Stimulated activated CD4-positive, alpha-beta T cell treated with anti-CD3 and anti-CD28 coated beads, Interleukin-15, amount 100 ng/mL, for 1 hour (primary cell): ENCODE results near the gene DOCK11.

ENCODE experiments used
- DNase-seq, 2 donors: peaks; one replicate each; pipeline ENCODE4 v3.0.0-alpha.2; 2020; ENCODE audit warnings: low read depth in 1 of 2, low spot score in 1 of 2

The DOCK11 gene

DNA sequence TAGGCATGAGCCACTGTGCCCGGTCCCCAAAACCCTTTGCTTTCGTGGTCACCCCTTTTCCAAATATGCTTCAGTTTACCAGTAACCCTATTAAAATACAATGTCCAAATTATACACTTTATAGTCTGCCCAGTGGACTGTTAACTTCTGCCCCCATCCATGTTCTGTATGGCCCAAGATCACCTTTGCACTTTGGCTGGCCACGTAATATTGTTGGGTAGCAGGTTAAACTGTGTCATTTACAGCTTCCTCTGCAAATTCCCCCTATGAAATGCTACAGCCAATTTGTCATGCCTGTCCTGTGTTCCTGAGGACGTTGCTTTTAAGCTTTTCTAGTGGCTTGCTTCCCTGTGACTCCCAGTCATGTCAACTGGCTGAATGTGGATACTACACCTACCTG is 130.7 kb downstream of the DOCK11 start:
- DNase-seq, result no peak

GRCh38 chrX:118627084-118627758 is 131.6 kb downstream of the DOCK11 start:
- no peak for DNase-seq

DNA sequence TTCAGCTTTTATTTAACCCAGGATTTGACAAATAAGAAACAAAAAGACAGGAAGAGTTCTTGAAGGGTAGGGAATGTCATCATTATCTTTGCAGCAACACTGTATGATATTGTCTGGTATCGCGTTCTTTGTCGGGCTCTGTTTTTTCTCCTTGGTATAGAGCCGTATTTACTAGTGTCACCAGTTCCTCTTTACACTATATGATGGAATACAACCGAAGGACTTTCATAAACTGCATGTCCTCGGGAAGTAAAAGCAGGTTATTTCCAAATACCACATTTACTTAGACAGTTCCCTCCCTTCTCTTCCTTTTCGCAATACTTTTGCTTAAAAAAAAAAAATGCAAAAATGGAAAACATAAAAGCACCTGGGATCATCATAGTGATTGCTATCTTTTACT is 135.2 kb downstream of the DOCK11 start:
- no peak for DNase-seq

DNA sequence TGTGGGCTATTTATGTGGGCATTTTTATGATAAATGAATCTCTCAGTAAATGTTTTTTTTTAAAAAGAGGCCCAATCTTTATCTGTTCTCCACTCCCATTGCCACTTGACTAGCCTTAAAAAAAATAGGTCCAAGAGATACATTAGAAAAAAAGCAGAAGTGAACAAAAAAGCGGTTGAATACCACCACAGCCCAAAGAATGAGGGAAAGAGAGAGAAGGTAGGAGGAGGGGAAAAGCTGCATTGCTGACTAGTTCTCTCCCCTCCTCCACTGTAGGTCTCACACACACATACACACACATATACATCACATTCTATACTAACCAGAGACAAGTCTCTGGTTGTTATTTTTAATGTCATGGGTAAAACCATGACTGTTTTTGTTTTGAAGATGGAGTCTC is 136.0 kb downstream of the DOCK11 start:
- DNase-seq, result no peak

- no peak for DNase-seq
Measured at GRCh38 chrX:118632862-118633261, 137.2 kb downstream of the DOCK11 start.

GRCh38 chrX:118633530-118633929 is 137.9 kb downstream of the DOCK11 start:
- DNase-seq, result no peak

DNA sequence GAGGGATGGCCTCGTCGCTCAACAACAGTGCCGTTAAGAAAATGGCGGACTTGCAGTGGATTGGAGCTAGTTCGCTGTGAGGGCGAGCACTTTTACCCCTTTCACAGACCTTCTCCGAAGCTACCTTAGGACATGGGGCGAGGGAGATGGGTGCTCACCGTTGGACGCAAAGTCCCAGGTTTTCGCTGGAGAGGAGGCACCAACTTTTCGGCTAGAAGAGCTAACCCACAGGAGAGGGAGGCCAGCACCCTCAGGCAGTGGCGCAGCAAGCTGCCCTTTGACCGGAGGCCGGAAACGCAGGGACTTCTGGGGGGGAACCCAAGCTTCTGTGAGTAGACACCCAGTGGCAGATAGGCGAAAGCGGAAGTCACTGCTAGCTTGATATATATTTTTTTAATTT is 138.7 kb downstream of the DOCK11 start:
- DNase-seq, result no peak

GRCh38 chrX:118637997-118638396 is 142.4 kb downstream of the DOCK11 start:
- no peak for DNase-seq

DNA sequence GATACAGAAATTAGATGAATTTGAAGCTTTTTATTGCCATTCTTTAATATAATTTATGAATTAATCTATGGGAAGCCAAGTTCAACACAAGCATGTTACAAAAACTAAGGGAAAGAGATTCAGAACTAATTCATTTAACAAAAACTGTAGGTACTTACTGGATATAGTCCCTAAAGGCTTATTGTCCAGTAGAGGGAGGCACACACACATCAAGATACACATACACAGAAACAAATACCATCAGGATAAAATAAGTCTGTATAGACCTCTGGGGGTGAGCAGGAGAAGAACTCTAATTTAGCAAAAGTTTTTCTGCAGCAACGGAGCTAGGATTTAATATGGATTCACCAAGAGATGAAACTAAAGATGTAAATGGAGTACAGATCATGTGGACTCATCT is 148.8 kb downstream of the DOCK11 start:
- DNase-seq, result no peak

DNA sequence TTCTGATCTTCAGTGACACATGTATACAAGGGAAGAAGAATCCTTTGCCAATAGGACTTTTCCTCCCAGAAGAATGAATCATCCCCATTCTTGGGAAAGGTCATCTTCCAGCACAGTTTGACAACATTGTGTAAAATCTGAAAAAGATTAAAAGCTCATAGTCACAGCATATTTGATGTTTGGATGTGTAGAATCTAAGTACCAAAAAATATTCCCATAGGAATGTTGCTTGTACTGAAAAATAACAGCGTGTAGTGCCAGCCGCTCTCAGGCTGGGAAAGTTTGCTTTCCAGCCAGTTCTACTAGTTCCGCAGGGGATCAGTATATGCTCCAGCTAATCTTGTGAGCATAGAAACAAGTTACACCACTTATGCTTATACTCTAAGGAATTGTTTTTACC is 157.1 kb downstream of the DOCK11 start:
- no peak for DNase-seq

GRCh38 chrX:118654331-118654730 is 158.7 kb downstream of the DOCK11 start:
- no peak for DNase-seq

- DNase-seq, result no peak
Measured at GRCh38 chrX:118655561-118656246, 160.1 kb downstream of the DOCK11 start.

GRCh38 chrX:118657413-118657812 is 161.8 kb downstream of the DOCK11 start:
- no peak for DNase-seq

GRCh38 chrX:118660085-118660484 is 164.5 kb downstream of the DOCK11 start:
- no peak for DNase-seq

GRCh38 chrX:118665204-118665603 is 169.6 kb downstream of the DOCK11 start:
- no peak for DNase-seq

DNA sequence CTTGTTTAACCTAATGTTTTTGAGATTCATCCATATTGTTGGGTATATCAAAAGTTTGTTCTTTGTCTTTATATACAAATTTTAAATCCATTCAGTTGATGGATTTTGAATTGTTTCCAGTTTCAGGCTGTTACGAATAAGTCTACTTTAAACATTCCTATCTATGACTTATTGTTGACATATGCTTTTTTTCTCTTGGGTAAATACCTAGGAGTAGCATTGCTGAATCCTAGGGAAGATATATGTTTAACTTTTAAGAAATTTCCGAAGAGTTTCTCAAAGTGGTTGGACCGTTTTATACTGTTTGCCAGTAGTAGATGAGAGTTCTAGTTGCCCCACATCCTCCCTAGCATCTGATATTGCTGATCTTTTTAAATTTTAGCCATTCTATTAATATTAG is 170.9 kb downstream of the DOCK11 start:
- DNase-seq, result no peak

GRCh38 chrX:118669435-118669834 is 173.8 kb downstream of the DOCK11 start:
- no peak for DNase-seq

DNA sequence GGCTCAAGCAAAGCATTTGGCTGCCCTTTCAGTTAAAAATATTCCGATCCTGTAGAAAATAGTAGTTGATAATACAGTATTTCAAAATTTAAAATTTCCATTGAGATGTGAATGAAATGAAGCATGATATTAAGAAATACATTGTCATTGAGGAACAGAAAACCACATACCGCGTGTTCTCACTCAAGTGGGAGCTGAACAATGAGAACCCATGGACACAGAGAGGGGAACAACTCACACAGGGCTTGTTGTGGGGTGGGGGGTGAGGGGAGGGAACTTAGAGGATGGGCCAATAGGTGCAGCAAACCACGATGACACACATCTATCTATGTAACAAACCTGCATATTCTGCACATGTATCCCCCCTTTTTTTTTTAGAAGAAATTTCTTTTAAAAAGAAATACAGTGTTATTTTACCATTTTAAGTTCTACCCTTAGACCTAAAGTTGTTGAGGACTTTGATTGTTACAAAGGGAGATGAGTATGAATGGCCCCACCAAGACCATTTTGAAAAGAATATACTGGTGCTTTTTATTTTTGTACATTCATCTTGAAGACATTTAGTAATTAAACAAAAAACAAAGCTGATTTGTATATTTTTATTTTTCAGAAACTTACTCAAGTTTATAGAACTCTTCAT is 179.8 kb downstream of the DOCK11 start:
- no peak for DNase-seq

GRCh38 chrX:118675966-118676349 is 180.3 kb downstream of the DOCK11 start:
- no peak for DNase-seq

GRCh38 chrX:118677318-118677717 is 181.7 kb downstream of the DOCK11 start:
- no peak for DNase-seq

DNA sequence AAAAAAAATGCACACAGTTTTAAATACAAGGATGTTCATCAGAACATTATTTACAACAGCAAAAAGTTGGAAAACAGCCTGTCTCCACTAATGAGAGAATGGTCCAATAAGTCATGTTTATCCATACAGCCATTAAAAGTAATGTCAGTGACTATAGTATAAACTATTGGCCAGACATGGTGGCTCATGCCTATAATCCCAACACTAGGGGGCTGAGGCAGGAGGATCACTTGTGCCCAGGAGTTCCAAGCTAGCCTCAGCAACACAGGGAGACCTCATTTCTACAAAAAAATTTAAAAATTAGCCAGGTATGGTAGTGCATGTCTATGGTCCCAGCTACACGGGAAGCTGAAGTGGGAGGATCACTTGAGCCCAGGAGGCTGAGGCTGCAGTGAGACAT is 183.7 kb downstream of the DOCK11 start:
- no peak for DNase-seq

GRCh38 chrX:118682258-118683014 is 186.8 kb downstream of the DOCK11 start:
- no peak for DNase-seq
